ENCODE data around the gene C15orf62. TPM values are rescaled to one million over a fixed set of nuclear protein-coding genes. Genes with fewer than 3 reads are reported as not detected.

Gene C15orf62
- total RNA-seq, 1 donor from 2014 or later, result 0.96 TPM

- peaks cover 22% of the 10 kb centered on the region for H3K4me1 ChIP-seq
- no peak for TF ChIP-seq CTCF (IDR thresholded peaks at IDR 0.05)
- intact Hi-C loops (cut with DNase I), result no loop called here
- H3K36me3 ChIP-seq, result no peaks in the 10 kb centered on the region
- DNase-seq, result no peak
- H3K4me3 ChIP-seq, result no peak overlapping the region
- no peak for ATAC-seq
- no peaks in the 10 kb centered on the region for H3K27me3 ChIP-seq
- no peaks in the 10 kb centered on the region for H3K9me3 ChIP-seq
- no peak overlapping the region for H3K27ac ChIP-seq
Observed at GRCh38 chr15:40803688-40804087, 33.9 kb downstream of the C15orf62 start.

- Histone ChIP-seq H3K4me1 (peaks cover 22% of the 10 kb centered on the region), H3K9me3 (no peaks in the 10 kb centered on the region), H3K4me3 (peak overlapping the region; percentile 69), H3K27ac (peak overlapping the region; percentile 91), H3K36me3 (peaks cover 10% of the 10 kb centered on the region), H3K27me3 (no peaks in the 10 kb centered on the region)
- TF ChIP-seq CTCF (IDR thresholded peaks at IDR 0.05), result no peak
- intact Hi-C loops (cut with DNase I), result no loop called here
- DNase-seq (no peak), ATAC-seq (no peak)
Observed at GRCh38 chr15:40806672-40807027, 36.9 kb downstream of the C15orf62 start.

GRCh38 chr15:40807028-40807887, 37.5 kb downstream of the C15orf62 start, which contains the start of the genes DNAJC17 and ZFYVE19:
DNAJC17 (minus strand) TSS chr15:40807473; CDS start chr15:40807446, 27 bp downstream.
ZFYVE19 (plus strand) TSS chr15:40807089; CDS start chr15:40807590, 501 bp downstream.
- H3K4me3 ChIP-seq, result peak within 1 kb of the TSS; percentile 69
- ATAC-seq (peak; percentile 98), DNase-seq (peak; percentile 97)
- intact Hi-C loops (cut with DNase I), result no loop called here
- TF ChIP-seq CTCF (IDR thresholded peaks at IDR 0.05), result no peak
- H3K9me3 ChIP-seq, result no peaks in the 10 kb centered on the region
- peaks cover 16% of the 10 kb centered on the region for H3K36me3 ChIP-seq
- no peaks in the 10 kb centered on the region for H3K27me3 ChIP-seq
- H3K27ac ChIP-seq, result peak within 1 kb of the TSS; percentile 91
- peaks cover 22% of the 10 kb centered on the region for H3K4me1 ChIP-seq

- Histone ChIP-seq H3K27ac (peak overlapping the region; percentile 91), H3K4me1 (peaks cover 22% of the 10 kb centered on the region), H3K36me3 (peaks cover 16% of the 10 kb centered on the region), H3K4me3 (peak overlapping the region; percentile 69), H3K27me3 (no peaks in the 10 kb centered on the region), H3K9me3 (no peaks in the 10 kb centered on the region)
- ATAC-seq (no peak), DNase-seq (no peak)
- TF ChIP-seq CTCF (IDR thresholded peaks at IDR 0.05), result no peak
- intact Hi-C loops (cut with DNase I), result no loop called here
Observed at GRCh38 chr15:40807888-40808461, 38.2 kb downstream of the C15orf62 start.

- no peak for TF ChIP-seq CTCF (IDR thresholded peaks at IDR 0.05)
- no peak for DNase-seq
- peak overlapping the region; percentile 69 for H3K4me3 ChIP-seq
- H3K9me3 ChIP-seq, result no peaks in the 10 kb centered on the region
- no peak for ATAC-seq
- H3K27me3 ChIP-seq, result no peaks in the 10 kb centered on the region
- intact Hi-C loops (cut with DNase I), result no loop called here
- peaks cover 23% of the 10 kb centered on the region for H3K36me3 ChIP-seq
- no peak overlapping the region for H3K27ac ChIP-seq
- H3K4me1 ChIP-seq, result peaks cover 22% of the 10 kb centered on the region
Observed at GRCh38 chr15:40808861-40809450, 39.2 kb downstream of the C15orf62 start.

Measured in upper lobe of right lung (tissue), 1 donor.